ENCODE data around the gene SH3BGR. TPM values are rescaled to one million over a fixed set of nuclear protein-coding genes. Genes with fewer than 3 reads are reported as not detected.

Gene SH3BGR
- total and polyA plus RNA-seq, 4 donors = 0.33 to 5.4 (median 2.0) TPM

DNA sequence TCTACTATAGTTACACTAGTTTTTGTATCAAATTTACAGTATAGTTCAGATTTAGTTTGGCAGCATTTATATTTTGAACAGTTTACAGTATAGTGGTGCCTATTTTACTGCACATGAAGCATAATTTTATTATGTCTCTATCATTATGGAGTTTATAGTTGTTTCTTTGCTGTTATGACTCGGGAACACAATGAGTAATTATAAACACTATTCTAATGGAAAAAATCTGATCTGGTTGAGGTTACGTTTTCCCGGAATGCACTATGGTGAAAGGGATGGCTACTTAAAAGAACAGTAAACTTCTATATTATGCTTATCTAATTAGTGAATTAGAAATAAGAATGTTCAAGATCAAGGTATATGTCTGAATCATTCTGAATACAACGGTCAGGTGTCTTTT is 16.8 kb upstream of the SH3BGR start:
- Histone ChIP-seq H3K9ac (ENCODE audit: low read depth in 1 of 2, low read length in 2 of 2) (no peak overlapping the region), H3K4me1 (ENCODE audit: control insufficient read depth in 4 of 4, insufficient read depth in 4 of 4, low read length in 3 of 4) (no peaks in the 10 kb centered on the region), H3K4me3 (ENCODE audit: low read depth in 1 of 3, low read length in 3 of 3) (no peak overlapping the region), H3K9me3 (ENCODE audit: control insufficient read depth in 4 of 4, low read length in 3 of 4) (no peaks in the 10 kb centered on the region), H3K27ac (ENCODE audit: low read depth in 1 of 2, low read length in 2 of 2) (no peak overlapping the region), H3K27me3 (ENCODE audit: control insufficient read depth in 4 of 4, insufficient read depth in 4 of 4, low read length in 3 of 4) (no peaks in the 10 kb centered on the region), H3K36me3 (ENCODE audit: control insufficient read depth in 4 of 4, insufficient read depth in 3 of 4, low read depth in 1 of 4, low read length in 3 of 4) (no peaks in the 10 kb centered on the region)
- DNase-seq (ENCODE audit: low spot score) = no peak
- TF ChIP-seq EGR1 (IDR thresholded peaks at IDR 0.05; ENCODE audit: low read depth in 2 of 2) = no peak
- WGBS = 70% methylated on average over 4 of the region's 4 CpGs

GRCh38 chr21:39439232-39439631 is 12.5 kb upstream of the SH3BGR start:
- WGBS = 31% methylated on average over 1 of the region's 1 CpG

GRCh38 chr21:39441502-39442475 is 10.0 kb upstream of the SH3BGR start:
- TF ChIP-seq, protein P1, sequence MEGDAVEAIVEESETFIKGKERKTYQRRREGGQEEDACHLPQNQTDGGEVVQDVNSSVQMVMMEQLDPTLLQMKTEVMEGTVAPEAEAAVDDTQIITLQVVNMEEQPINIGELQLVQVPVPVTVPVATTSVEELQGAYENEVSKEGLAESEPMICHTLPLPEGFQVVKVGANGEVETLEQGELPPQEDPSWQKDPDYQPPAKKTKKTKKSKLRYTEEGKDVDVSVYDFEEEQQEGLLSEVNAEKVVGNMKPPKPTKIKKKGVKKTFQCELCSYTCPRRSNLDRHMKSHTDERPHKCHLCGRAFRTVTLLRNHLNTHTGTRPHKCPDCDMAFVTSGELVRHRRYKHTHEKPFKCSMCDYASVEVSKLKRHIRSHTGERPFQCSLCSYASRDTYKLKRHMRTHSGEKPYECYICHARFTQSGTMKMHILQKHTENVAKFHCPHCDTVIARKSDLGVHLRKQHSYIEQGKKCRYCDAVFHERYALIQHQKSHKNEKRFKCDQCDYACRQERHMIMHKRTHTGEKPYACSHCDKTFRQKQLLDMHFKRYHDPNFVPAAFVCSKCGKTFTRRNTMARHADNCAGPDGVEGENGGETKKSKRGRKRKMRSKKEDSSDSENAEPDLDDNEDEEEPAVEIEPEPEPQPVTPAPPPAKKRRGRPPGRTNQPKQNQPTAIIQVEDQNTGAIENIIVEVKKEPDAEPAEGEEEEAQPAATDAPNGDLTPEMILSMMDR (IDR thresholded peaks at IDR 0.05; ENCODE audit: low read depth, low read length, missing input control) = peak; percentile 62
- TF ChIP-seq FOXA2 (IDR thresholded peaks at IDR 0.05) = no peak
- no peak for TF ChIP-seq SP1 (IDR thresholded peaks at IDR 0.05)
- no peak for TF ChIP-seq RXRA (IDR thresholded peaks at IDR 0.05)
- TF ChIP-seq HNF4G (IDR thresholded peaks at IDR 0.05) = no peak
- no peak for TF ChIP-seq GABPA (IDR thresholded peaks at IDR 0.05 in 1 of 2, conservative IDR thresholded peaks at IDR 0.05 in 1 of 2)
- TF ChIP-seq, protein P2, sequence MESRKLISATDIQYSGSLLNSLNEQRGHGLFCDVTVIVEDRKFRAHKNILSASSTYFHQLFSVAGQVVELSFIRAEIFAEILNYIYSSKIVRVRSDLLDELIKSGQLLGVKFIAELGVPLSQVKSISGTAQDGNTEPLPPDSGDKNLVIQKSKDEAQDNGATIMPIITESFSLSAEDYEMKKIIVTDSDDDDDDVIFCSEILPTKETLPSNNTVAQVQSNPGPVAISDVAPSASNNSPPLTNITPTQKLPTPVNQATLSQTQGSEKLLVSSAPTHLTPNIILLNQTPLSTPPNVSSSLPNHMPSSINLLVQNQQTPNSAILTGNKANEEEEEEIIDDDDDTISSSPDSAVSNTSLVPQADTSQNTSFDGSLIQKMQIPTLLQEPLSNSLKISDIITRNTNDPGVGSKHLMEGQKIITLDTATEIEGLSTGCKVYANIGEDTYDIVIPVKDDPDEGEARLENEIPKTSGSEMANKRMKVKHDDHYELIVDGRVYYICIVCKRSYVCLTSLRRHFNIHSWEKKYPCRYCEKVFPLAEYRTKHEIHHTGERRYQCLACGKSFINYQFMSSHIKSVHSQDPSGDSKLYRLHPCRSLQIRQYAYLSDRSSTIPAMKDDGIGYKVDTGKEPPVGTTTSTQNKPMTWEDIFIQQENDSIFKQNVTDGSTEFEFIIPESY (IDR thresholded peaks at IDR 0.05) = no peak
- TF ChIP-seq NR2F2 (IDR thresholded peaks at IDR 0.05) = no peak
- no peak for TF ChIP-seq TAF1 (conservative IDR thresholded peaks at IDR 0.05)
- peak; percentile 70 to 80 for TF ChIP-seq RAD21 (IDR thresholded peaks at IDR 0.05)
- peaks cover 2 to 16% (median 9%) of the 10 kb centered on the region in 4 donors for H3K4me1 ChIP-seq (ENCODE audit: control insufficient read depth in 4 of 4, insufficient read depth in 4 of 4, low read length in 3 of 4)
- H3K9ac ChIP-seq (ENCODE audit: low read depth in 1 of 2, low read length in 2 of 2) = no peak overlapping the region
- no peaks in the 10 kb centered on the region for H3K27me3 ChIP-seq (ENCODE audit: control insufficient read depth in 4 of 4, insufficient read depth in 4 of 4, low read length in 3 of 4)
- no peaks in the 10 kb centered on the region for H3K9me3 ChIP-seq (ENCODE audit: control insufficient read depth in 4 of 4, low read length in 3 of 4)
- H3K4me3 ChIP-seq (ENCODE audit: low read depth in 1 of 3, low read length in 3 of 3) = no peak overlapping the region
- no peak overlapping the region for H3K27ac ChIP-seq (ENCODE audit: low read depth in 1 of 2, low read length in 2 of 2)
- H3K36me3 ChIP-seq (ENCODE audit: control insufficient read depth in 4 of 4, insufficient read depth in 3 of 4, low read depth in 1 of 4, low read length in 3 of 4) = no peaks in the 10 kb centered on the region
- 54% methylated on average over 13 of the region's 13 CpGs for WGBS
- no peak for DNase-seq (ENCODE audit: low spot score)

More at GRCh38 chr21:39439232-39439631, 12.5 kb upstream of the SH3BGR start:
- H3K9me3 ChIP-seq (ENCODE audit: control insufficient read depth in 4 of 4, low read length in 3 of 4) = no peaks in the 10 kb centered on the region
- H3K27ac ChIP-seq (ENCODE audit: low read depth in 1 of 2, low read length in 2 of 2) = no peak overlapping the region
- H3K4me3 ChIP-seq (ENCODE audit: low read depth in 1 of 3, low read length in 3 of 3) = no peak overlapping the region
- TF ChIP-seq RXRA (IDR thresholded peaks at IDR 0.05) = no peak
- no peak for TF ChIP-seq SP1 (IDR thresholded peaks at IDR 0.05)
- TF ChIP-seq TAF1 (conservative IDR thresholded peaks at IDR 0.05) = no peak
- TF ChIP-seq GABPA (IDR thresholded peaks at IDR 0.05 in 1 of 2, conservative IDR thresholded peaks at IDR 0.05 in 1 of 2) = no peak
- TF ChIP-seq FOXA2 (IDR thresholded peaks at IDR 0.05) = no peak
- TF ChIP-seq NR2F2 (IDR thresholded peaks at IDR 0.05) = no peak
- DNase-seq (ENCODE audit: low spot score) = no peak
- no peaks in the 10 kb centered on the region for H3K27me3 ChIP-seq (ENCODE audit: control insufficient read depth in 4 of 4, insufficient read depth in 4 of 4, low read length in 3 of 4)
- H3K4me1 ChIP-seq (ENCODE audit: control insufficient read depth in 4 of 4, insufficient read depth in 4 of 4, low read length in 3 of 4) = no peaks in the 10 kb centered on the region
- H3K9ac ChIP-seq (ENCODE audit: low read depth in 1 of 2, low read length in 2 of 2) = no peak overlapping the region
- H3K36me3 ChIP-seq (ENCODE audit: control insufficient read depth in 4 of 4, insufficient read depth in 3 of 4, low read depth in 1 of 4, low read length in 3 of 4) = no peaks in the 10 kb centered on the region

Data from liver (tissue), 9 donors.